PC-9 (cell line): ENCODE data around the gene MELTF.

ENCODE experiments used
- EZH2 ChIP-seq: fragments of 200-600 bp; sonication (generic); IDR thresholded peaks from 2 replicates; pipeline ENCODE4 v1.8.0; 2017; ENCODE audit warnings: antibody characterized with exemption, low read depth
- TF ChIP-seq, protein P1 (sequence below): fragments of 200-600 bp; sonication (generic); conservative IDR thresholded peaks from 2 replicates; pipeline ENCODE4 v1.6.1; 2017; ENCODE audit warnings: mixed run types, antibody characterized with exemption, mild to moderate bottlenecking, moderate library complexity

DNA sequence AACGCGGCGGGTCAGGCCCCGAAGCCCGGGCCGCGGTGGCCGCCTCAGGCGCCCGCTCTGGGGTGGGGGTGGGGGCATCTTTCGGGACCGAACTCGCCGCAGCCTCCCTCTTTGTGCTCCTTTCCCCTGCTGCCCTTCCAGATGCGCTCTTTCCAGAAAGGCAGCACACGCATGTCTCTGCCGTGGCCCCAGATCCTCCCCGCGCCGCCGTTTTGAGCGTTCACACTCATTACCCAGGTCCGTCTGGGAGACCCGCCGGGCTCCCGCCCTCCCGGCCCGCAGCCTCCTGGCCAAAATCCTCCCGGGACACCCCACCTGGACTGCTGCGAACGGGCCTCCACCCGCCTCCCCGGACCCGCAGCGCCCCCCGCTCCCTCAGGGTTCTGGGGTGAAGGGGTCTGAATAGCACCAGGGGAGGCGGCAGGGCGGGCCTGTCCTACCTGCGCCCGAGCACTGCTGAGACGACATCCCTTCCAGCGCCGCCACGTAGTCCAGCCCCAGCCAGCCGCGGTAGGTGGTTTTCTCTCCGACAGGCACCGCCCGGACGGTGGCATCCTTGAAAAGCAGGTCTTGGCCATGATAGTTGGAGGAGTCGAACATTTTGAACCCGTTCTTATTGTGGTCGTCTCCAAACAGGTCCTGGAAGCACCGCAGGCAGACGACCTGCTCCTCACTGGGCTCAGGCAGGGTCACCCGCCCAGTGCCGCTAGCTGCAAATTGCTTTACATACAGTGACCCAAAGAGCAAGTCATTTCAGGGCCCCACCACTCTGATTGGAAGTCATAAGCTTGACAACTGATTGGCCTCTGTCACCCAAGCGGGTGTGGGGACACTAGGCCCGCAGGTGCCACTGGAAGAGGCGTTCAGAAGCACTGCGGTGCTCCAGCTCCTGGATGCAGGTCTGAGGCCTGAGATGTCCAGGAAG is 25.9 kb downstream of the MELTF start:
- TF ChIP-seq, protein P1, sequence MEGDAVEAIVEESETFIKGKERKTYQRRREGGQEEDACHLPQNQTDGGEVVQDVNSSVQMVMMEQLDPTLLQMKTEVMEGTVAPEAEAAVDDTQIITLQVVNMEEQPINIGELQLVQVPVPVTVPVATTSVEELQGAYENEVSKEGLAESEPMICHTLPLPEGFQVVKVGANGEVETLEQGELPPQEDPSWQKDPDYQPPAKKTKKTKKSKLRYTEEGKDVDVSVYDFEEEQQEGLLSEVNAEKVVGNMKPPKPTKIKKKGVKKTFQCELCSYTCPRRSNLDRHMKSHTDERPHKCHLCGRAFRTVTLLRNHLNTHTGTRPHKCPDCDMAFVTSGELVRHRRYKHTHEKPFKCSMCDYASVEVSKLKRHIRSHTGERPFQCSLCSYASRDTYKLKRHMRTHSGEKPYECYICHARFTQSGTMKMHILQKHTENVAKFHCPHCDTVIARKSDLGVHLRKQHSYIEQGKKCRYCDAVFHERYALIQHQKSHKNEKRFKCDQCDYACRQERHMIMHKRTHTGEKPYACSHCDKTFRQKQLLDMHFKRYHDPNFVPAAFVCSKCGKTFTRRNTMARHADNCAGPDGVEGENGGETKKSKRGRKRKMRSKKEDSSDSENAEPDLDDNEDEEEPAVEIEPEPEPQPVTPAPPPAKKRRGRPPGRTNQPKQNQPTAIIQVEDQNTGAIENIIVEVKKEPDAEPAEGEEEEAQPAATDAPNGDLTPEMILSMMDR, result no peak
- no peak for TF ChIP-seq EZH2
